ENCODE data around the gene COL18A1. TPM values are rescaled to one million over a fixed set of nuclear protein-coding genes. Genes with fewer than 3 reads are reported as not detected.

Gene COL18A1
- total RNA-seq, 1 experiment from 2014 or later = 3.4 TPM

GRCh38 chr21:45381865-45382696 lies 22.9 kb upstream of the COL18A1 start:
- no peaks in the 10 kb centered on the region for H3K4me1 Mint-ChIP-seq (ENCODE audit: insufficient read depth, unreplicated experiment)

DNA sequence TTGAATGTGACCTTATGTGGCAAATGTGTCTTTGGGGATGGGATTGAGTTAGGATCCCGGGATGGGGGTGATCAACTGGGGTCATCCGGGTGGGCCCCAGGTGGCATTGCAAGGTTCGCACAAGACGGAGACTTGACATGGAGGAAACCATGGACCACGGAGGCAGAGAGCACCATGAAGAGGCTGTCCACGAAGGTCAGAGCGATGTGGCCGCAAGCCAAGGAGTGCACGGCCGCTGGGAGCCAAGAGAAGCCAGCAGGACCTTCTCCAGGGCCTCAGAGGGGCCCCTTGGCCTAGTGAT lies 22.3 kb upstream of the COL18A1 start:
- H3K4me3 Mint-ChIP-seq (ENCODE audit: unreplicated experiment) = no peak overlapping the region
- intact Hi-C loops (cut with micrococcal nuclease) = no loop called here
- CTCF ChIA-PET = no interaction called here
- no peaks in the 10 kb centered on the region for H3K36me3 Mint-ChIP-seq (ENCODE audit: insufficient read depth, unreplicated experiment)
- H3K9me3 Mint-ChIP-seq (ENCODE audit: unreplicated experiment) = no peaks in the 10 kb centered on the region
- POLR2A ChIA-PET = no interaction called here
- H3K27me3 Mint-ChIP-seq (ENCODE audit: insufficient read depth, unreplicated experiment) = peaks cover 25% of the 10 kb centered on the region
- TF ChIP-seq CTCF (IDR thresholded peaks at IDR 0.05; ENCODE audit: unreplicated experiment) = no peak
- no TSS peak for BruUV-seq (replicated peaks)
- no peak for DNase-seq (ENCODE audit: unreplicated experiment)
- no peaks in the 10 kb centered on the region for H3K4me1 Mint-ChIP-seq (ENCODE audit: insufficient read depth, unreplicated experiment)
- H3K27ac Mint-ChIP-seq (ENCODE audit: low read depth, unreplicated experiment) = no peak overlapping the region

More at GRCh38 chr21:45381865-45382696, 22.9 kb upstream of the COL18A1 start:
- no TSS peak for BruUV-seq (replicated peaks)
- no peaks in the 10 kb centered on the region for H3K36me3 Mint-ChIP-seq (ENCODE audit: insufficient read depth, unreplicated experiment)
- CTCF ChIA-PET = no interaction called here
- TF ChIP-seq CTCF (IDR thresholded peaks at IDR 0.05; ENCODE audit: unreplicated experiment) = no peak
- intact Hi-C loops (cut with micrococcal nuclease) = no loop called here
- POLR2A ChIA-PET = no interaction called here
- peaks cover 25% of the 10 kb centered on the region for H3K27me3 Mint-ChIP-seq (ENCODE audit: insufficient read depth, unreplicated experiment)
- H3K27ac Mint-ChIP-seq (ENCODE audit: low read depth, unreplicated experiment) = no peak overlapping the region
- no peak overlapping the region for H3K4me3 Mint-ChIP-seq (ENCODE audit: unreplicated experiment)
- no peaks in the 10 kb centered on the region for H3K9me3 Mint-ChIP-seq (ENCODE audit: unreplicated experiment)
- no peak for DNase-seq (ENCODE audit: unreplicated experiment)

- no peaks in the 10 kb centered on the region for H3K4me1 Mint-ChIP-seq (ENCODE audit: insufficient read depth, unreplicated experiment)
- TF ChIP-seq CTCF (IDR thresholded peaks at IDR 0.05; ENCODE audit: unreplicated experiment) = no peak
- no peak for DNase-seq (ENCODE audit: unreplicated experiment)
- H3K27me3 Mint-ChIP-seq (ENCODE audit: insufficient read depth, unreplicated experiment) = peaks cover 25% of the 10 kb centered on the region
- no peaks in the 10 kb centered on the region for H3K36me3 Mint-ChIP-seq (ENCODE audit: insufficient read depth, unreplicated experiment)
- ChIA-PET POLR2A (no interaction called here), CTCF (no interaction called here)
- no TSS peak for BruUV-seq (replicated peaks)
- no peak overlapping the region for H3K27ac Mint-ChIP-seq (ENCODE audit: low read depth, unreplicated experiment)
- intact Hi-C loops (cut with micrococcal nuclease) = no loop called here
- H3K9me3 Mint-ChIP-seq (ENCODE audit: unreplicated experiment) = no peaks in the 10 kb centered on the region
- no peak overlapping the region for H3K4me3 Mint-ChIP-seq (ENCODE audit: unreplicated experiment)
Observed at GRCh38 chr21:45383111-45383614, 21.8 kb upstream of the COL18A1 start.

DNA sequence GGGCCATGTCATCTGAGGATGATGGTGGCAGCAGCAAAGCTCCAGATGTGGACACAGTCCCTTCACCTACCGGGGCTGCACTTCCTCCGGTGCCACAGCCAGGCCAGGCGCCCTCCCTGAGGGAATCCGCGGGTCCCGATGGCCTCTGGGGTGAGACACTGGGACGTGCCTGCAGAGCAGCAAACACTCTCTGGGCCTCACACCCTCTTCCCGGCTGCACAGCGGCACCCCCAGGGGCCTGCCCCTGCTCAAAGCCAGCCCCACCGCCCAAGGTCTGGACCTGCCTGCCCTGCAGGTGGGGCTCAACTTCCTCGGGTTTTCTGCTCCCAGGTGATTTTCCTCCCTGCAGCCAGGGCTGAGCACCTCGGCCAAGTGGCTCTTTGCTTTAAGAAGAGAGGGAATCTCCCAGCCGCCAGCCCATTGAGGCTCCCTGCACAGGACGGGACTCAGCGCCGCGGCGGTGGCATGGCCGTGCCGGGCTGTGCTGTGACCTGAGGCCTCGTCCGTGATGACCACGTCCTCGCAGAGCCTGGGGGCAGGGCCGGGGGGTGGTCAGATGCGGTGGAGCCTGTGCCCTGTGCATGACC lies 21.3 kb upstream of the COL18A1 start:
- no peaks in the 10 kb centered on the region for H3K4me1 Mint-ChIP-seq (ENCODE audit: insufficient read depth, unreplicated experiment)
- intact Hi-C loops (cut with micrococcal nuclease) = no loop called here
- no peaks in the 10 kb centered on the region for H3K9me3 Mint-ChIP-seq (ENCODE audit: unreplicated experiment)
- peaks cover 25% of the 10 kb centered on the region for H3K27me3 Mint-ChIP-seq (ENCODE audit: insufficient read depth, unreplicated experiment)
- POLR2A ChIA-PET = no interaction called here
- no peak overlapping the region for H3K27ac Mint-ChIP-seq (ENCODE audit: low read depth, unreplicated experiment)
- TF ChIP-seq CTCF (IDR thresholded peaks at IDR 0.05; ENCODE audit: unreplicated experiment) = no peak
- H3K36me3 Mint-ChIP-seq (ENCODE audit: insufficient read depth, unreplicated experiment) = no peaks in the 10 kb centered on the region
- CTCF ChIA-PET = no interaction called here
- no peak for DNase-seq (ENCODE audit: unreplicated experiment)
- H3K4me3 Mint-ChIP-seq (ENCODE audit: unreplicated experiment) = no peak overlapping the region
- no TSS peak for BruUV-seq (replicated peaks)

Measured in MCF 10A (cell line).